Pons (tissue), 1 donor: ENCODE results near the gene SPATA7.
A peak's percentile ranks its signal among the peaks of the same experiment; 100 is the strongest.
"Not testable (repeated sequence)": the region's sequence is repeated elsewhere in the genome, so short reads cannot be mapped to it uniquely, and the experiment has no call there.

Source experiments
- DNase-seq: peaks from one replicate; pipeline ENCODE4 v3.0.0-alpha.2; 2016; ENCODE audit warnings: low spot score

The SPATA7 gene, protein sequence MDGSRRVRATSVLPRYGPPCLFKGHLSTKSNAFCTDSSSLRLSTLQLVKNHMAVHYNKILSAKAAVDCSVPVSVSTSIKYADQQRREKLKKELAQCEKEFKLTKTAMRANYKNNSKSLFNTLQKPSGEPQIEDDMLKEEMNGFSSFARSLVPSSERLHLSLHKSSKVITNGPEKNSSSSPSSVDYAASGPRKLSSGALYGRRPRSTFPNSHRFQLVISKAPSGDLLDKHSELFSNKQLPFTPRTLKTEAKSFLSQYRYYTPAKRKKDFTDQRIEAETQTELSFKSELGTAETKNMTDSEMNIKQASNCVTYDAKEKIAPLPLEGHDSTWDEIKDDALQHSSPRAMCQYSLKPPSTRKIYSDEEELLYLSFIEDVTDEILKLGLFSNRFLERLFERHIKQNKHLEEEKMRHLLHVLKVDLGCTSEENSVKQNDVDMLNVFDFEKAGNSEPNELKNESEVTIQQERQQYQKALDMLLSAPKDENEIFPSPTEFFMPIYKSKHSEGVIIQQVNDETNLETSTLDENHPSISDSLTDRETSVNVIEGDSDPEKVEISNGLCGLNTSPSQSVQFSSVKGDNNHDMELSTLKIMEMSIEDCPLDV

DNA sequence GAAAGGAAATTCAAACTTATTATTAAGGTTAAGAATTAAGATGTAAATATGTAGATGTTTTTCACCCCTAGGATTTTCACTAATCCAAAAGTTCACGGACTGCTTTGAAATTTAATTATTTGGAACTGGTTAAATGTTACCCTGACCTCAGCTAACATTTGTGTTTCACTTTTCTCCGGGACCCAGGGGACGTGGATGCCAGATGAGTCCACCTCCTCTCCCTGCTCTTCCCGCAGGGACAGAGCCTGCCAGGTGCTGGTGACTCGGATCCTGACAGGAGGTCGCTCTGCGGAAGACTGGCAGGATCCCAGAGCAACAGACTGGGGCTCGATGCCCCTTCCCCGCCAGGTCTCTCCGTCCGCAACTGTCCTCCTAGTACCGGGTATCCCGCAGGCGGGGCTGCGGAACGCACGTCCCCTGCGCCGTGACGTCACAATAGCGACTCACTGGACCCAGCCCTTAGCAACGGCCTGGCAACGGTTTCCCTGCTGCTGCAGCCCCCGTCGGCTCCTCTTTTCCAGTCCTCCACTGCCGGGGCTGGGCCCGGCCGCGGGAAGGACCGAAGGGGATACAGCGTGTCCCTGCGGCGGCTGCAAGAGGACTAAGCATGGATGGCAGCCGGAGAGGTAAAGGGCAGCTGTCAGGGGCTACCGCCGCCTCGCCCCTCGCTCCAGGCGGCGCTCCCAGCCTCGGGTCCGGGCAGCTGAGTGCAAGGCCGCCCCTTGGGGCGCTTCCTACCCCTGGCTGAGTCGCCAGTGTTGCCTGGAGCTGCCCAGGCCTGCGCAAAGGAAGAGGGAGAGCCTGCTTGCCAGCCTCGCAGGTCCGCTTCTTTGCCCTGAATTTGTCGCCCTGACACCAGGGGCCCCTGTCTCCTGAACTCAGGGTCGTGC lies at the start of gene SPATA7:
TSS of gene SPATA7 (plus strand) at position 446 of the 890 bp plus-strand sequence. CDS start at position 608, 162 bp downstream.
- DNase-seq = peak; percentile 93

DNA sequence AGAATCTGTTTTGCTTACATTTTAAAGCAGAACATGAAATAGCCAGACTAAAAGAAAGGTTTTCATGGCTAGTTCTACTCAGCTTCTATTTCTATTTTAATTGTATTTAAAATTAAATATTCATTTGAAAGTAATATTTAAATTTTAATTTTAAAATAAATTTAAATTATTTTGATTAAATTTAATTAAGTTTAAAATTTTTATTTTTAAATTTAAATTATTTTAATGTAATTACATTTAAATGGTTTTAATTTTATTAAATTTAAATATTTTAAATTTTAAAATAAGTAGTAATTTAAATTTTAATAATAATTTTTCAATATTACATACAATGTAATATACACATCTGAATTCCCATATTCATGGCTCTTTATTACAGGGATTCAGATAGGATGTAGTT lies 45.1 kb upstream of the SPATA7 start:
- no peak for DNase-seq

DNA sequence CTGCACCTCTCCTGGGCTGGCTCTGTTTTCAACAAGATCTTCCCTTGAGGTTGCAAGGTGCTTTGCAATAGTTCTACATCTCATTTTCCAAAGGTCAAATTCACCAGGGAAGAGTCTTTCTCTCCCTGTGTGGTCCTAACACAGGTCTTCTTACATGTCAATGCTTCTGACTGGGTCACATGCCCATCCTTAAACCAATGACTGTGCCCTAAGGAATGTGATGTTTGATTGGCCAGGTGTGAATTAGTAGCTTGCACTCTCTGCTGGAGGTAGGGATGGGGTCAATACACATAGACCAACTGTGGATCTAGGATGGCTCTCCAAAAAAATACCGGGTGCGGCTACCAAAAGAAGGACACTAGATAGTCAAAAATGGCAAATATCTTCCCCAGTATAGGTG lies 42.5 kb upstream of the SPATA7 start:
- DNase-seq = no peak

DNA sequence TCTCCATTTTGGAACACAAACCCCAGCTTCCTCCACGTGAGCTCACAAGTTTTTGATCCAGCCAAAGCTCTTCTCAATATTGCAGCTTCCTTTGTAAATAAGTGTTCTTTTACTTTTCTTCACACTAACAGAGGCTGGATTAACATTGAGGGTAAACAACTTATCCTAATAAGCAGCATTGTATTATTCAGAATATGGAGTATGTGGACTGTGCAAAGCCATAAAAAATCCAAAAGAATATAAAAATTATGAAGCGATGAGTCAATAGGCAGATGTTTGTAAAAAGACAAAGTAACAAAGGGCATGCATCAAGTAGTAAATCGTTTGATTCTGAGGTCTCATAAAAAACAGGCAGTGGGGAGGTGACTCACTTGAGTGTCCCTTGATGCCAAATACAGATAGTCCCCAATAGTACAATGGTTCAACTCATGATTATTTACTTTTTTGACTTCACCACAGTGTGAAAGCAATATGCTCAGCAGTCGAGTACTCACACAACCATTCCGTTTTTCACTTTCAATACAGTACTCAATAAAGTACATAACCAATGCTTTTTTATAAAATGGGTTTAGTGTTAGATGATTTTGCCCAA lies 39.3 kb upstream of the SPATA7 start:
- no peak for DNase-seq

DNA sequence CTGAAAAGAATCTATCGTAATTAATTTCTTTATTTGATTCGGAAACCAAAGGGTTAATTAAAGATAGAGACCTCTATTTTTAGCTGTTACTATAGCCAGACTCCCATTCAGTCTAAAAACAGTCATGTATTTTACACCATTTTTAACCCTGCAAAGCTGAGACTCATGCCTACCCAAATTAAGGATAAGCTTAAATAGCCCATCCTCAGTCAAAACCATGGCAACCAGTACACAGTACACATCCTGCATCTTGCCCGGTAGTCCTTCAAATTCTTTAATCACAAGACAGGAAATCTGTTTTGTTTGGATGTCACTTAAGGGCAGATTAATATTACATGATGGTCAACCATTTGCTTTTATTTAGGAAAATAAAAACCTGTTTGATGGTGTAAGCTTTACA lies 36.9 kb upstream of the SPATA7 start:
- no peak for DNase-seq

DNA sequence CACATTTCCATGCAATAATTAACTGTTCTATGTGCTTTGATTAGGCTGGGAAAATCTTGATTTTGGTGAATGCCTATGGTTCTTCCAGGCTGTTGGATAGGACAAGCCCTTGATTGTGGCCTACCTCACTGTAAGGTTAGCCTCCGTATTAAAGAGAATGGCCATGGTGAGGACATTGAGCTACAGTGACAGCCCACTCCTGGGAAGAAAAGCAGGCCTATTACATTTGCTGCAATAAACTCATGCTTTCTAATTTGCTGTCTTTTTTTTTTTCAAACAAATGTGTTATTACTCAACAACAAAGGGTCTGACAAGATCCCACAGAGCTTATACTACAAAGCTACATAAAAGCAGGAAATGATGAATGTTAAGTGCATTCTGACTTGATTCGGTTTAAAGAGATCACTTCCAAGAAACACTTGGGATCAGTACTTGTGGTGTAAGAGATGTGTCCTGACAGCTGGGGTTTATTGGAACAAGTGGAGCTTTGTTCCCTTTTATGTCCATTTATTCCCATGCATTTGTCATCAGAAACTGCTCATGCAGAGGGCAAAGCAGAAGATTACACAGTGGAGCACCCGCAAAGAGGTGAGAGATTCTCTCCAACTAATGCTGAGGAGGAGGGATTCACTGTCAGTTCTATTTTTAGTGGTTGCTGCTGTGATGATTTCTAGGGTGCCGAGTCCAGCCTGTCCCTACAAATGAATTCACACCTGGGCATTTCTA lies 33.3 kb upstream of the SPATA7 start:
- DNase-seq = peak; percentile 89

DNA sequence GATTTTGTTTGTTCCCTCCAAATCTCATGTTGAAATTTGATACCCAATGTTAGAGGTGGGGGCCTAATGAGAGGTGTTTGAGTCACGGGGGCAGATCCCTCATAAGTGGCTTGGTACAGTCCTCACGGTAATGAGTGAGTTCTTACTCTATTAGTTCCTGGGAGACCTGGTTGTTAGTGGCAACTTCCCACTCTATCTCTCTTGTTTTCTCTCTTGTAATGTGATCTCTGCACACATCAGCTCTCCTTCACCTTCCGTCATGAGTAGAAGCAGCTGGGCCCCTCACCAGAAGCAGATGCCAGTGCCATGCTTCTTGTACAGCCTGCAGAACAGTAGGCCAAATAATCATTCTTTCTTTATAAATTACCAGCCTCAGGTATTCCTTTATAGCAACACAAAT lies 32.8 kb upstream of the SPATA7 start:
- no peak for DNase-seq

DNA sequence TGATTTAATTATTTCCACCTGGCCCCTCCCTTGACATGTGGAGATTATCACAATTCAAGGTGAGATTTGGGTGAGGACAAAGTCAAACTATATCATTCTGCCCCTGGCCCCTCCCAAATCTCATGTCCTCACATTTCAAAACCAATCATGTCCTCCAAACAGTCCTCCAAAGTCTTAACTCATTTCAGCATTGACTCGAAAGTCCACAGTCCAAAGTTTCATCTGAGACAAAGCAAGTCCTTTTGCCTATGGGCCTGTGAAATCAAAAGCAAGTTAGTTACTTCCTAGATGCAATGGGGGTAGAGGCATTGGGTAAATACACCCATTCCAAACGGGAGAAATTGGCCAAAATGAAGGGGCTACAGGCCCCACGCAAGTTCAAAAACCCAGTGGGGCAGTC lies 31.1 kb upstream of the SPATA7 start:
- no peak for DNase-seq

DNA sequence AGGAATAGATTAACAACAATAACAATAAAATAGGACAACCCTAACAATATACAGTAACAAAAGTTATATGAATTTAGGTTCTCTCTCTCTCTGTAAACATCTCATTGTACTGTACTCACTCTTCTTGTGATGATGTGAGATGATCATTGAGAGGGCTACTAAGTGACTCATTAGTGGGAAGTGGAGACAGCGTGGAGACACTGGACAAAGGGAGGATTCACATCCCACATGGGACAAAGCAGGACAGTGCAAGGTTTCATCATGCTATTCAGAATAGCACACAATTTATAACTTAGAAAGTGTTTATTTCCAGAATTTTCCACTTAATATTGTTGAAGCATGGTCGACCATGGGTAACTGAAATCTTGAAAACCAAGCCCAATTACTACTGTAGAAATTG lies 26.0 kb upstream of the SPATA7 start:
- peak; percentile 87 for DNase-seq

DNA sequence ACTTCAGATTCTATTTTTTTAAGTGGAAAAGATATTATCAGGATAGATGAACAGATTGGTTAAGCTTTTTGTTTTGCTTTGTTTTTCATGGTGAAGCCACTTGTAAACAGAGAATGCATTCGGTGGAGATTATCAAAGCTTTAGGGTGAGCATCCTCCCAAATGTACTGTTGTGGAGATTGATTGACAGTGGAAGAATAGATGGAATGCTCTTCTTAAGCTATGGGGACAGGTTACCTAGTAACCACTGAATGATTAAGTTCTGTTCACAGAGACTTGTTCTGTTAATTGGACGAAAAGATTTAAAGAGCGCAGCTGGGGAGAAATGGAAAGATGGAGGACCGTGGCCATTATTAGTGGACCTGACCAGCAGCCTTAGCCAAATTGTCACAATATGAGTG lies 21.8 kb upstream of the SPATA7 start:
- no peak for DNase-seq

DNA sequence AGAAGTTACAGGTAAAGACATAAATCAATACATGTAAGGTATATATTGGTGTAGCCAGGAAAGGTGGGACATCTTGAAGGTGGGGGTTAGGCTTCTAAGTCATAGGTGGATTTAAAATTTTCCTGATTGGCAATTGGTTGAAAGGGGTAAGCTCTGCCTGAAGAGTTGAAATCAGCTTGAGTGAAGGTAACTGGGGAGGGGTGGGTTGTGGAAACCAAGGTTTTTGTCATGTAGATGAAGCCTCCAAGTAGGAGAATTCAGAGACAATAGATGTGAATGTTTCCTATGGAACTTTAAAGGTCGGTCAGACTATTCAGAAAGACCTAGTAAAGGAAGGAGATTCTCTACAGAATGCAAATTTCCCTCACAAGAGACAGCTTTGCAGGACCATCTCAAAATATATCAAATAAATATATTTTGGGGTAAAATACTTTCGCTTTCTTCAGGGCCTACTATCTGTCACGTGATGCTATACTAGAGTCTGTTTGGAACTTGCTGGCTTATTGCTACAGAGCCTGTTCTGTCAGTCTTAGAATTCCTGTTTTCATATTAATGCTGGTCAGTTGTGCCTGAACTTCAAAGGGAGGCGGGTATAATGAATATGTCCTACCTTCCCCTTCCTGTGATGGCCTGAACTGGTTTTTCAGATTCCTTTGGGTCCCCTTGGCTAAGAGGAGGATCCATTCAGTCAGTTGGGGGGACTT lies 20.6 kb upstream of the SPATA7 start:
- no peak for DNase-seq

DNA sequence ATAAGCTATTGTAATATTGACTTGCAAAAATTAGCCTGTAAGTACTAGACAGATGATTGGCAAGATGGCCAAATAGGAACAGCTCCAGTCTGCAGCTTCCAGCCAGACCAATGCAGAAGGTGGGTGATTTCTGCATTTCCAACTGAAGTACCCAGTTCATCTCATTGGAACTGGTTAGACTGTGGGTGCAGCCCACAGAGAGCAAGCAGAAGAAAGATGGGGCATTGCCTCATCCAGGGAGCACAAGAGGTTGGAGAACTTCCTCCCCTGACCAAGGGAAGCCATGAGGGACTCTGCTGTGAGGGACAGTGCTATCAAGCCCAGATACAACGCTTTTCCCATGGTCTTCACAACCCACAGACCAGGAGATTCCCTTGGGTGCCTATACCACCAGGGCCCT lies 16.0 kb upstream of the SPATA7 start:
- no peak for DNase-seq

DNA sequence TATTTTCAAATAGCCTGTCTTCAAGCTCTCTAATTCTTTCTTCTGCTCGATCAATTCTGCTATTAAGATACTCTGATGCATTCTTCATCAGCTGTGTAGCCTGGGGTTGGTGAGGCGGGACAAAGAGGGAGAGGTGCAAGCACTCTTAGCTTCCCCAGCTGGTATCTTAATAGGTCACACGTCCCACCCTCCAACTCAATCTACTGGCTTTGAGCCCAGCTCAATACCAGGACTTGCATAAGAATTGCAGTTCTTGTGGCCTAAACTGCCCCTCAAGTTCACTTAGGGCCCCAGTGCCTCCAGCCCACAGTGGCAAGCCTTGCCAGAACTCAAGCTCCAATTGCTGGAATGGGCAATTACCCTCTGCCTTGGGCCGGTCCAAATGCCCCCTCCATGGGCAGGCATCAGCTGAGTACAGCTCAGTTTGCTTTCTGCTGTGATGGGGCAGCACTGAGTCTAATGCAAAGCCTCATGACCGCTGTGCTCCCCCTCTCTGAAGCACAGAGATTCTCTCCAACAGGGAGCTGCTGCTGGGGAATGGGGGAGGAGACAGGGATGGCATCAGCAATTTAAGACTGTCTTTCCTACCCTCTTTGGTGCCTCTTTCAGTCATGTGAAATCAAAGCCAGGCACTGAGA lies 5.6 kb upstream of the SPATA7 start:
- no peak for DNase-seq

DNA sequence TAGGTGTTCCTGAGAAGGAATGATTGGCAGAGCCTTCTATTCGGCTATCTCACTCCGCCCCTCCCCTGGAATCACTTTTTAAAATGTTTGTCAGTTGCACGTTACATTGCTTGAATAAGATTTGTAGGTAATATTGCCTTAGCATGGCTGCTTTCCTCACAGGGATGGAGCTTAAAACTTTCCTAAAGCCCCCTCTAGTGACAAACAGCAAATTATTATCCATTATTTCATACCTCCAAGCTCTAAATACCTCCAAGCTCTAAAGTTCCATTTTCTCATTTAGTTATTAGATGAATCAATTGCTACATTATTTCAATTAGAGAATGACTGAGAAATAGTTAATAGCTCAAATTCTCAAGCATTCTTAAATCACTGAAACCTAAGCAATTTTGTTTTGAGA lies 5.1 kb upstream of the SPATA7 start:
- peak; percentile 43 for DNase-seq

DNA sequence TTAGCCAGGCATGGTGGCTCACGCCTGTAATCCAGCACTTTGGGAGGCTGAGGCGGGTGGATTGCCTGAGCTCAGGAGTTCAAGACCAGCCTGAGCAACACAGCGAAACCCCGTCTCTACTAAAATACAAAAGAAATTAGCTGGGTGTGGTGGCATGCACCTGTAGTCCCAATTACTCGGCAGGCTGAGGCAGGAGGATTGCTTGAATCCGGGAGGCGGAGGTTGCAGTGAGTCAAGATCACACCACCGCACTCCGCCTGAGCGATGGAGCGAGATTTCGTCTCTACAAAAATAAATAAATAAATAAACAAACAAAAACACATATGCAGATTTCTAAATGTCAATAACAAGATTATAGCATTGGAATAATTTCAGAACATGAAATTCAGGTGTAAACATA lies 3.8 kb upstream of the SPATA7 start:
- not testable (repeated sequence) for DNase-seq

DNA sequence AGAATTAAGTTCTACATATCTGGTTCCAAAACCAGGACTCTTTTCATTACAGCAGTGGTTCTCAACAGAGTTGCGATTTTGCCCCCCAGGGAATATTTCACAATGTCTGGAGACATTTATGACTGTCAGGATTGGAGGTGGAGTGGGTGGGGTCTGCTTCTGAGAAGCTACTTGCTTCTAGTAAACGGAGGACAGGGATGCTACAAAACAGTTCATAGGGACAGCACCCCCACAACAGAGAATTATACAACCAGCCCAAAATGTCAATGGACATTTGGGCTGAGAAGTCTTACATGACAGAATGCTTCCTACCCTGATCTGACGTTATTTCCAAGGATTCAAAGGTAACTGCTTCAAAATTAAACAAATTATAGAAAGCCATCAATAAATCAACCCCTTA lies 739 bp upstream of the SPATA7 start:
- DNase-seq = peak; percentile 24

DNA sequence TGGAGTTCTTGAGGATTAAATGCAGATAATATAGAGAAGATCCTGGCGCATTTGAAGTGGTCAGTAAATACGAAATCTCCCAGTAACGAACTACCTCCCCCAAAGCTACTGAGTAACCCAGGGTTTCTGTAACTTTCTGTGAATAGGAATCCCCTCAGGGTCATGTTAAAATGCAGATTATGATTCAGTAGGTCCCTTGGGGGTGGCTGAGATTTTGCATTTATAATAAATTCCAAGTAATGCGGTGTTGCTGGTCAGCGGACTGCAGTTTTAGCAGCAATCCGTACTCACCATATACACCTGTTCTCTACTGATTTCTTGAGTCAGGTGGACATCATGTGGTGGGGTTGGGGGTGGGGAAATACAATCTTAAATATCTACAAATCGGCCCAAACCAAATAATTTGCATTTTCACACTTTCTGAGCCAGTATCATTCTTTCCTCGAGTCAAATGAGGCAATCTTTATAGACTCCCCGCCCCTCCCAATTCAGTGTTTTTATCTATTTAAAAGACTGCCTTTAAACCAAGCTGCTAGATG lies 868 bp downstream of the SPATA7 start:
- no peak for DNase-seq

DNA sequence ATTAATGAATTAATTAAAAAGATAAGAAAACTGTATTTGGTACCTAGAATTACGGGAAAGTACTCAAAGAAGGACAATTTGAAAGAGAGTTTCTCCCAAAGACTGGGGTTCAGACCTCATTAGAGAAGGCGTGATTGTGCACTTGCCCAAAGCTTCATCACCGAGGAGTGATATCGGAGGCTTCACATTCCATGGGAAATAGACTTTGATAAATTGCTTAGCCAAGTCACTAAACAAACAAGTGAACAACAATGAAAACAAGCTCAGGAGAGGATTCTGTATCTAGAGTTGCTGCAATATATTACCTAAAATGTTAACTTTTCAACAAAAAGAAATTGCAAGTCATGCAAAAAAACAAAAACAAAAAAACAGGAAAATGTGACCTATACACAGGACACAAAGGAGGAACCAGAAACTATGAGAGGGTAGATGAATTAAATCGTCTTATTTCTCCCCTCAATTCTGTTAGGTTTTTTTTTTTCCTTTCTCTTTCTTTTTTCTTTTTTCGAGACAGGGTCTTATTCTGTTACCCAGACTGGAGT lies 3.4 kb downstream of the SPATA7 start:
- DNase-seq = no peak

DNA sequence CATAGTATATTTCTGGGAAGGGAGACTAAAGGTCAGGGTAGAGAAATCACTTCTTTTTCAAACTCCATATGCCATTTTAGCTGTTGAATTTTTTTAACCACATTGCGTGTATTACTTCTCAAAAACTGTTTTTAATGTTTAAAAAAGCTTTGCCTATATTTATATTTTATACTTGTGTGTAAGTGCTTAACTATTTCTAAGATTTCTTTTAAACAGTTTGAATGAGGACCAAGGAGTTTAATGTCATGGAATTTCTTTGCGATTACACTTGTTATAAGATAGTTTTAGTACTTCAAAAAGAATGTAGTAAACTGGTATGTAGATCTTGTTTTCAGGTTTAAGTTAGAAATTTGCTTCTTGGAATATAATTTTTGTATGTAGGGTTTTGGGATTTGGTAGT lies 7.2 kb downstream of the SPATA7 start:
- no peak for DNase-seq

DNA sequence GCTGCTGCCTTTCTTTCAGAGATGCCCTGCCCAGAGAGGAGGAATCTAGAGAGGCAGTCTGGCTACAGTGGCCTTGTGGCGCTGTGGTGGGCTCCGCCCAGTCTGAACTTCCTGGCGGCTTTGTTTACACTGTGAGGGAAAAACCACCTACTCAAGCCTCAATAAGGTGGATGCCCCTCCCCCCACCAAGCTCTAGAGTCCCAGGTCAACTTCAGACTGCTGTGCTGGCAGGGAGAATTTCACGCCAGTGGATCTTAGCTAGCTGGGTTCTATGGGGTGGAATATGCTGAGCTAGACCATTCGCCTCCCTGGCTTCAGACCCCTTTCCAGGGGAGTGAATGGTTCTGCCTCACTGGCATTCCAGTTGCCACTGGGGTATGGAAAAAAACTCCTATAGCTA lies 25.6 kb downstream of the SPATA7 start:
- DNase-seq = no peak
